AG09319 (cell line): ENCODE data around the gene HOXD12.

ENCODE experiments used
- DNase-seq: peaks from one replicate; pipeline ENCODE4 v3.0.0-alpha.2; 2010; ENCODE audit warnings: low read depth; ENCODE audit errors: extremely low read depth
- CTCF ChIP-seq: IDR thresholded peaks from 2 replicates; pipeline ENCODE4 v1.5.1; 2011; ENCODE audit warnings: low read depth, mild to moderate bottlenecking, inconsistent platforms, low read length, moderate library complexity

HOXD12 gene

GRCh38 chr2:176147800-176148496 lies 48.4 kb downstream of the HOXD12 start:
- DNase-seq = no peak
- TF ChIP-seq CTCF = no peak

- TF ChIP-seq CTCF = no peak
- no peak for DNase-seq
Observed at GRCh38 chr2:176148751-176149421, 49.3 kb downstream of the HOXD12 start.

DNA sequence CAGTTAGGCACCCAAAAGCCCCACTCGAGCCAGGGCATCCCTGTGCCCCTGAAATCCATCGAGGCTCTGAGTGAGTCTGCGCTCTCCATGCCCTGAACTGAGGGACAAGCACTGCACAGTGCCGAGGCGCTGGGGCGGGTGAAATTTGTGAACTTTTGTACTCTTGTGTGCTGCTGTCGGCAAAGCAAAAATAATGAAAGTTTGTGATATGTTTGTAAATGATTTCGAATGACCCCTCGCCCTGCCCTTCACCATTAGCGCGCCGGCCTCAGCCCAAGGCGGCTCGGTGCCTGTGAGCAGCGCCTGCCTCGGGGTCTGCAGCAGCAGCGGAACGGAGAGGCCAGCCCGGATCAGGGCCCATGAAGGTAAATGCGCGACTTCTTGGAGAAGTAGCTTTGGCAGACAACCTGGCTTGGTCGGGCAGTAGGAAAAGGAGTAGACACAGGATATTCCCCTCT lies 49.9 kb downstream of the HOXD12 start:
- no peak for DNase-seq
- TF ChIP-seq CTCF = no peak

DNA sequence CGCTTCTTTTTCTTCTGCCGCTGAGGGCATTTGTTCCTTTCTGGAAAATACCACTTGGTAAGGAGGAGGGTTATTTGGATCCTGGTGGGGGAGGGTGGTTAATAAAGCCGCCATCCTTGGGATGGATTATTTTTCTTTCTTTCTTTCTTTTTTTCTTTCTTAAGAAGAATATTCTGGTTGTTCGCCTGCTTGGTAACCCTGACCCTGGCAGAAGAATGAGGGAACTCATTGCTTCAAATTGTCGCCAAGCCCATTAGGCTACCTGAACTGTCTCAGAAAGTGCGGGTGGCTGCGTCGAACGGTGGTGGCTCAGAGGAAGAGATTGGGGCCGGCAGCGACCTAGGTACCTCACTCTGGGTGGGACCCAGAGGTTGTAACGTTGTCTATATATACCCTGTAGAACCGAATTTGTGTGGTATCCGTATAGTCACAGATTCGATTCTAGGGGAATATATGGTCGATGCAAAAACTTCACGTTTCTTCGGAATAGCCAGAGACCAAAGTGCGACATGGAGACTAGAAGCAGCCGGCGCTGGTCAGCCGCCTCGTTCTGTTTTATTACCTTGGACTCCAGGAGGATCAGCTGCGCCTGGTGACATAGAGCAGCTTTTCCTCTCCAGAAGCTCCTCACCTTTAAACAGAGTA lies 50.5 kb downstream of the HOXD12 start:
- no peak for TF ChIP-seq CTCF
- DNase-seq = no peak

DNA sequence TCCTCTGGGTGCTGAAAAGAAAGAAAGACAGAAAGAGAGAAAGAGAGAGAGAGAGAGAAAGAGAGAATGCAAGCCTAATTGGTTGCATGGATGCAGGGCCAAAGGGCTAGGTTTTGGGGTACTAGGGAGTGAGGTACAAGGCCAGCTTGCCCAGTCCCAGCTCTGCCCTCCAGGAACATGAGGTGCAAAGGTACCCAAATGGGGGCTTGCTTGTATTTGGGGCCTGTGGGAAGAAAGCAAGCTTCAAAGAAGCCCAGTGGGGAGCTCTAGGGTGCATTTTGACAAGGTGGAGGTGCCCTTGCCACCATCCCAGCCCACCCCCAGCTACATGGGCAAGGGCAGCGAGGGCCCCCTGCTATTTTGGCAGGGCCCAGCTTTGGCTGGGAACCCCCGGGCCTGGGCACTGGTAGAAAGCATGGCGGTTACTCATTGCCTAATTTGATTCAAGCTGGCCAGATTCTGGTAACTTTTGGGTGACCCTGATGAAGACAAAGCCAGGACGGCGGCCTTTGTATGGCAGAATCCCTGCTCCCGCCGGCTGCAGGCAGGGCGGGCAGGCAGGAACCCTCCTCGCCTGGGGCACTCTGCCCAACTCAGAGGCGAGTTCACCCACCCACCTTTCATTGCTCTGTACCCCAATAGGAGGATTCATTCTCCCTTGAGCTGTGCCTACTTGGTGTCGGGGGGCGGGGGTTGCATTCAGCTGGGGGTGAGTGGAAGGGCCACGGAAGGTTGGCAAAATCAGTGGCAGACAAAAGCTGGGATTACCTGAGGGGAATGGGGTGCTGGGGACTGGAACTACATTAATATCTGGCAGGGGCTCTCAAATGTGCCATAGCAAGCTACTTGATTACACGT lies 51.2 kb downstream of the HOXD12 start:
- no peak for TF ChIP-seq CTCF
- DNase-seq = no peak

GRCh38 chr2:176151442-176152287 lies 52.1 kb downstream of the HOXD12 start, which contains the start of gene HOXD4:
TSS of gene HOXD4 (plus strand) at chr2:176151550. CDS start at chr2:176151634, 84 bp downstream.
- DNase-seq = no peak
- TF ChIP-seq CTCF = no peak
